Chondrocyte (in vitro differentiated cells): ENCODE data around the gene LRFN5. TPM values are rescaled to one million over a fixed set of nuclear protein-coding genes. Genes with fewer than 3 reads are reported as not detected.
"Not testable (repeated sequence)": the region's sequence is repeated elsewhere in the genome, so short reads cannot be mapped to it uniquely, and the experiment has no call there.

ENCODE experiments used
- DNase-seq: peaks from one replicate; pipeline ENCODE4 v3.0.0; 2021; ENCODE audit warnings: mixed read lengths, low spot score
- H3K27ac Mint-ChIP-seq: one replicate; pipeline ENCODE4 v1.8.0; 2021; ENCODE audit warnings: mild to moderate bottlenecking, moderate library complexity, mixed read lengths; ENCODE audit not compliant: unreplicated experiment
- H3K27me3 Mint-ChIP-seq: 2 replicates; pipeline ENCODE4 v1.8.0; 2021; ENCODE audit warnings: low read depth, mixed read lengths
- H3K36me3 Mint-ChIP-seq: 2 replicates; pipeline ENCODE4 v1.8.0; 2021; ENCODE audit warnings: low read depth, mixed read lengths
- H3K4me1 Mint-ChIP-seq: 2 replicates; pipeline ENCODE4 v1.8.0; 2021; ENCODE audit warnings: low read depth, mild to moderate bottlenecking, mixed read lengths
- H3K4me3 Mint-ChIP-seq: one replicate; pipeline ENCODE4 v1.8.0; 2021; ENCODE audit warnings: mild to moderate bottlenecking, moderate library complexity, mixed read lengths; ENCODE audit not compliant: unreplicated experiment
- H3K9me3 Mint-ChIP-seq: 2 replicates; pipeline ENCODE4 v1.8.0; 2021; ENCODE audit warnings: low read depth, mixed read lengths
- CTCF ChIP-seq: fragments of 200-600 bp; sonication (generic); IDR thresholded peaks from 2 replicates; pipeline ENCODE4 v1.5.0; 2021; ENCODE audit warnings: antibody characterized with exemption, mild to moderate bottlenecking, moderate library complexity
- total RNA-seq: library from RNA; stranded (reverse); gene quantifications from 3 replicates; pipeline ENCODE4 v1.2.1, GENCODE V29; 2021

The LRFN5 gene
- total RNA-seq, 1 donor from 2014 or later = not detected

- Mint-ChIP-seq H3K36me3 (no peaks in the 10 kb centered on the region), H3K27me3 (no peaks in the 10 kb centered on the region), H3K9me3 (no peaks in the 10 kb centered on the region), H3K4me3 (no peak overlapping the region), H3K4me1 (no peaks in the 10 kb centered on the region), H3K27ac (no peak overlapping the region)
- DNase-seq = no peak
- TF ChIP-seq CTCF = no peak
Measured at GRCh38 chr14:41654196-41654595, 47.5 kb downstream of the LRFN5 start.

GRCh38 chr14:41662780-41663472, 56.2 kb downstream of the LRFN5 start:
- Mint-ChIP-seq H3K36me3 (no peaks in the 10 kb centered on the region), H3K27ac (no peak overlapping the region), H3K4me1 (no peaks in the 10 kb centered on the region), H3K9me3 (no peaks in the 10 kb centered on the region), H3K4me3 (no peak overlapping the region), H3K27me3 (no peaks in the 10 kb centered on the region)
- TF ChIP-seq CTCF = no peak
- no peak for DNase-seq

GRCh38 chr14:41663473-41663850, 56.8 kb downstream of the LRFN5 start:
- H3K4me3 Mint-ChIP-seq = no peak overlapping the region
- TF ChIP-seq CTCF = no peak
- H3K27me3 Mint-ChIP-seq = no peaks in the 10 kb centered on the region
- no peaks in the 10 kb centered on the region for H3K36me3 Mint-ChIP-seq
- H3K27ac Mint-ChIP-seq = no peak overlapping the region
- H3K9me3 Mint-ChIP-seq = no peaks in the 10 kb centered on the region
- H3K4me1 Mint-ChIP-seq = no peaks in the 10 kb centered on the region
- no peak for DNase-seq

- Mint-ChIP-seq H3K4me1 (no peaks in the 10 kb centered on the region), H3K4me3 (no peak overlapping the region), H3K36me3 (no peaks in the 10 kb centered on the region), H3K27me3 (no peaks in the 10 kb centered on the region), H3K27ac (no peak overlapping the region), H3K9me3 (no peaks in the 10 kb centered on the region)
- TF ChIP-seq CTCF = no peak
- DNase-seq = no peak
Measured at GRCh38 chr14:41666301-41666700, 59.6 kb downstream of the LRFN5 start.

- no peak for TF ChIP-seq CTCF
- no peaks in the 10 kb centered on the region for H3K4me1 Mint-ChIP-seq
- no peaks in the 10 kb centered on the region for H3K36me3 Mint-ChIP-seq
Measured at GRCh38 chr14:41668356-41668755, 61.7 kb downstream of the LRFN5 start.

GRCh38 chr14:41673601-41674000, 66.9 kb downstream of the LRFN5 start:
- not testable (repeated sequence) for H3K27me3 Mint-ChIP-seq, H3K27ac Mint-ChIP-seq, DNase-seq, H3K36me3 Mint-ChIP-seq, H3K4me1 Mint-ChIP-seq, H3K9me3 Mint-ChIP-seq, H3K4me3 Mint-ChIP-seq

More at GRCh38 chr14:41668356-41668755, 61.7 kb downstream of the LRFN5 start:
- no peaks in the 10 kb centered on the region for H3K9me3 Mint-ChIP-seq
- H3K27me3 Mint-ChIP-seq = no peaks in the 10 kb centered on the region
- H3K4me3 Mint-ChIP-seq = no peak overlapping the region
- no peak for DNase-seq
- H3K27ac Mint-ChIP-seq = no peak overlapping the region

GRCh38 chr14:41674511-41674971, 67.9 kb downstream of the LRFN5 start:
- H3K27me3 Mint-ChIP-seq, H3K4me3 Mint-ChIP-seq, H3K9me3 Mint-ChIP-seq, DNase-seq, H3K36me3 Mint-ChIP-seq, H3K4me1 Mint-ChIP-seq, H3K27ac Mint-ChIP-seq: not testable (repeated sequence)
